SK-N-SH (cell line): ENCODE data around the gene PRICKLE2. TPM values are rescaled to one million over a fixed set of nuclear protein-coding genes. Genes with fewer than 3 reads are reported as not detected.

Experiments
- FOXJ3 ChIP-seq: sonication (generic); formaldehyde crosslinking; IDR thresholded peaks from 2 replicates; pipeline ENCODE4 v1.5.1; 2020; ENCODE audit warnings: mild to moderate bottlenecking, missing genetic modification reagents
- GABPA ChIP-seq: IDR thresholded peaks from 2 replicates; pipeline ENCODE4 v1.4.0; 2012; ENCODE audit warnings: low read depth, mild to moderate bottlenecking
- GATA2 ChIP-seq: sonication (generic); formaldehyde crosslinking; IDR thresholded peaks from 2 replicates; pipeline ENCODE4 v1.5.0; 2020; ENCODE audit warnings: mild to moderate bottlenecking, missing genetic modification reagents
- JUND ChIP-seq: IDR thresholded peaks from 2 replicates; pipeline ENCODE4 v1.4.0; 2012
- MAX ChIP-seq: IDR thresholded peaks from 2 replicates; pipeline ENCODE4 v1.4.0; 2012; ENCODE audit warnings: low read depth
- MEF2A ChIP-seq: IDR thresholded peaks from 2 replicates; pipeline ENCODE4 v1.4.0; 2012; ENCODE audit warnings: low read depth, borderline replicate concordance
- NRF1 ChIP-seq: IDR thresholded peaks from 2 replicates; pipeline ENCODE4 v1.6.1; 2012; ENCODE audit warnings: low read depth, mild to moderate bottlenecking, low read length
- RAD21 ChIP-seq: IDR thresholded peaks from 2 replicates; pipeline ENCODE4 v1.6.1; 2012; ENCODE audit warnings: mild to moderate bottlenecking, low read length
- RCOR1 ChIP-seq: fragments of 150-350 bp; IDR thresholded peaks from 2 replicates; pipeline ENCODE4 v1.6.1; 2017; ENCODE audit warnings: antibody characterized with exemption, low read length
- RFX5 ChIP-seq: IDR thresholded peaks from 2 replicates; pipeline ENCODE4 v1.6.1; 2012; ENCODE audit warnings: mild to moderate bottlenecking, improper control_type of control experiment, low read length
- SMC3 ChIP-seq: IDR thresholded peaks from 2 replicates; pipeline ENCODE4 v1.6.1; 2012; ENCODE audit warnings: low read depth, low read length, improper control_type of control experiment
- TCF12 ChIP-seq: IDR thresholded peaks from 2 replicates; pipeline ENCODE4 v1.4.0; 2012
- USF2 ChIP-seq: fragments of 150-350 bp; IDR thresholded peaks from 2 replicates; pipeline ENCODE4 v1.6.1; 2017; ENCODE audit warnings: antibody characterized with exemption, low read length, low read depth, borderline replicate concordance
- YY1 ChIP-seq: IDR thresholded peaks from 2 replicates; pipeline ENCODE4 v1.4.0; 2012; ENCODE audit warnings: low read depth, mild to moderate bottlenecking
- polyA plus RNA-seq, 3 experiments: library from polyadenylated mRNA; depleted of rRNA; stranded (reverse); fragments of >200 nt; gene quantifications; 2 replicates each; pipeline ENCODE4 v1.2.3, GENCODE V29; 2012
- TF ChIP-seq, protein P1 (sequence below): fragments of 150-350 bp; IDR thresholded peaks from 2 replicates; pipeline ENCODE4 v1.6.1; 2016; ENCODE audit warnings: mild to moderate bottlenecking, low read depth, low read length
- TF ChIP-seq, protein P2 (sequence below): IDR thresholded peaks from 2 replicates; pipeline ENCODE4; 2012
- TF ChIP-seq, protein P3 (sequence below): fragments of 200-600 bp; sonication (generic); IDR thresholded peaks from 2 replicates; pipeline ENCODE4 v1.6.1; 2017; ENCODE audit warnings: antibody characterized with exemption, mild to moderate bottlenecking, moderate library complexity
- TF ChIP-seq, protein P4 (sequence below): IDR thresholded peaks from 2 replicates; pipeline ENCODE4 v1.4.0; 2012; ENCODE audit warnings: low read depth, borderline replicate concordance
- TF ChIP-seq, protein P5 (sequence below): IDR thresholded peaks from 2 replicates; pipeline ENCODE4 v1.4.0; 2012; ENCODE audit warnings: low read depth, borderline replicate concordance

PRICKLE2 gene
- polyA plus RNA-seq, 1 of the 3 experiments (the other 2 are of a cell fraction), result 0.67 TPM

- TF ChIP-seq RCOR1, result peak; percentile 53; the same call in 1 of the 2 replicates
- peak; percentile 61 for TF ChIP-seq RAD21
- peak; percentile 77 for TF ChIP-seq TCF12
- no peak for TF ChIP-seq MAX
- TF ChIP-seq, protein P1, sequence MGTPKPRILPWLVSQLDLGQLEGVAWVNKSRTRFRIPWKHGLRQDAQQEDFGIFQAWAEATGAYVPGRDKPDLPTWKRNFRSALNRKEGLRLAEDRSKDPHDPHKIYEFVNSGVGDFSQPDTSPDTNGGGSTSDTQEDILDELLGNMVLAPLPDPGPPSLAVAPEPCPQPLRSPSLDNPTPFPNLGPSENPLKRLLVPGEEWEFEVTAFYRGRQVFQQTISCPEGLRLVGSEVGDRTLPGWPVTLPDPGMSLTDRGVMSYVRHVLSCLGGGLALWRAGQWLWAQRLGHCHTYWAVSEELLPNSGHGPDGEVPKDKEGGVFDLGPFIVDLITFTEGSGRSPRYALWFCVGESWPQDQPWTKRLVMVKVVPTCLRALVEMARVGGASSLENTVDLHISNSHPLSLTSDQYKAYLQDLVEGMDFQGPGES, result no peak
- no peak; the same call in 1 of the 2 replicates for TF ChIP-seq JUND
- TF ChIP-seq RFX5, result no peak
- no peak for TF ChIP-seq USF2
- TF ChIP-seq, protein P2, sequence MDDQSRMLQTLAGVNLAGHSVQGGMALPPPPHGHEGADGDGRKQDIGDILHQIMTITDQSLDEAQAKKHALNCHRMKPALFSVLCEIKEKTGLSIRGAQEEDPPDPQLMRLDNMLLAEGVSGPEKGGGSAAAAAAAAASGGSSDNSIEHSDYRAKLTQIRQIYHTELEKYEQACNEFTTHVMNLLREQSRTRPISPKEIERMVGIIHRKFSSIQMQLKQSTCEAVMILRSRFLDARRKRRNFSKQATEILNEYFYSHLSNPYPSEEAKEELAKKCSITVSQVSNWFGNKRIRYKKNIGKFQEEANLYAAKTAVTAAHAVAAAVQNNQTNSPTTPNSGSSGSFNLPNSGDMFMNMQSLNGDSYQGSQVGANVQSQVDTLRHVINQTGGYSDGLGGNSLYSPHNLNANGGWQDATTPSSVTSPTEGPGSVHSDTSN, result no peak
- TF ChIP-seq GATA2, result peak; percentile 80
- TF ChIP-seq, protein P3, sequence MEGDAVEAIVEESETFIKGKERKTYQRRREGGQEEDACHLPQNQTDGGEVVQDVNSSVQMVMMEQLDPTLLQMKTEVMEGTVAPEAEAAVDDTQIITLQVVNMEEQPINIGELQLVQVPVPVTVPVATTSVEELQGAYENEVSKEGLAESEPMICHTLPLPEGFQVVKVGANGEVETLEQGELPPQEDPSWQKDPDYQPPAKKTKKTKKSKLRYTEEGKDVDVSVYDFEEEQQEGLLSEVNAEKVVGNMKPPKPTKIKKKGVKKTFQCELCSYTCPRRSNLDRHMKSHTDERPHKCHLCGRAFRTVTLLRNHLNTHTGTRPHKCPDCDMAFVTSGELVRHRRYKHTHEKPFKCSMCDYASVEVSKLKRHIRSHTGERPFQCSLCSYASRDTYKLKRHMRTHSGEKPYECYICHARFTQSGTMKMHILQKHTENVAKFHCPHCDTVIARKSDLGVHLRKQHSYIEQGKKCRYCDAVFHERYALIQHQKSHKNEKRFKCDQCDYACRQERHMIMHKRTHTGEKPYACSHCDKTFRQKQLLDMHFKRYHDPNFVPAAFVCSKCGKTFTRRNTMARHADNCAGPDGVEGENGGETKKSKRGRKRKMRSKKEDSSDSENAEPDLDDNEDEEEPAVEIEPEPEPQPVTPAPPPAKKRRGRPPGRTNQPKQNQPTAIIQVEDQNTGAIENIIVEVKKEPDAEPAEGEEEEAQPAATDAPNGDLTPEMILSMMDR, result no peak
- TF ChIP-seq FOXJ3 (CRISPR knock-in tag), result no peak
- TF ChIP-seq GABPA, result no peak
- TF ChIP-seq NRF1, result no peak
- no peak for TF ChIP-seq YY1
- TF ChIP-seq SMC3, result peak; percentile 11; the same call in 1 of the 2 replicates
- TF ChIP-seq, protein P4, sequence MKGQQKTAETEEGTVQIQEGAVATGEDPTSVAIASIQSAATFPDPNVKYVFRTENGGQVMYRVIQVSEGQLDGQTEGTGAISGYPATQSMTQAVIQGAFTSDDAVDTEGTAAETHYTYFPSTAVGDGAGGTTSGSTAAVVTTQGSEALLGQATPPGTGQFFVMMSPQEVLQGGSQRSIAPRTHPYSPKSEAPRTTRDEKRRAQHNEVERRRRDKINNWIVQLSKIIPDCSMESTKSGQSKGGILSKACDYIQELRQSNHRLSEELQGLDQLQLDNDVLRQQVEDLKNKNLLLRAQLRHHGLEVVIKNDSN, result no peak
- TF ChIP-seq, protein P5, sequence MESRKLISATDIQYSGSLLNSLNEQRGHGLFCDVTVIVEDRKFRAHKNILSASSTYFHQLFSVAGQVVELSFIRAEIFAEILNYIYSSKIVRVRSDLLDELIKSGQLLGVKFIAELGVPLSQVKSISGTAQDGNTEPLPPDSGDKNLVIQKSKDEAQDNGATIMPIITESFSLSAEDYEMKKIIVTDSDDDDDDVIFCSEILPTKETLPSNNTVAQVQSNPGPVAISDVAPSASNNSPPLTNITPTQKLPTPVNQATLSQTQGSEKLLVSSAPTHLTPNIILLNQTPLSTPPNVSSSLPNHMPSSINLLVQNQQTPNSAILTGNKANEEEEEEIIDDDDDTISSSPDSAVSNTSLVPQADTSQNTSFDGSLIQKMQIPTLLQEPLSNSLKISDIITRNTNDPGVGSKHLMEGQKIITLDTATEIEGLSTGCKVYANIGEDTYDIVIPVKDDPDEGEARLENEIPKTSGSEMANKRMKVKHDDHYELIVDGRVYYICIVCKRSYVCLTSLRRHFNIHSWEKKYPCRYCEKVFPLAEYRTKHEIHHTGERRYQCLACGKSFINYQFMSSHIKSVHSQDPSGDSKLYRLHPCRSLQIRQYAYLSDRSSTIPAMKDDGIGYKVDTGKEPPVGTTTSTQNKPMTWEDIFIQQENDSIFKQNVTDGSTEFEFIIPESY, result no peak
- TF ChIP-seq MEF2A, result no peak
Observed at GRCh38 chr3:64073158-64073761, 152.0 kb downstream of the PRICKLE2 start (continued).
